CD8-positive, alpha-beta memory T cell (primary cell): ENCODE results near the gene RPL13A. TPM values are rescaled to one million over a fixed set of nuclear protein-coding genes. Genes with fewer than 3 reads are reported as not detected.

Source experiments
- CTCF ChIA-PET: fragments of 350-600 bp; sonication (Branson Sonifier 250); formaldehyde crosslinking; loops from one replicate; lab custom pipeline; 2021; ENCODE audit warnings: antibody characterized with exemption; lab: Charles Lee
- POLR2A ChIA-PET: fragments of 350-600 bp; sonication (Branson Sonifier 250); formaldehyde crosslinking; loops from one replicate; lab custom pipeline; 2021; ENCODE audit warnings: antibody characterized with exemption; lab: Charles Lee
- DNase-seq, 5 donors: peaks; one replicate each; pipeline versions ENCODE4 v3.0.0 to v3.0.0-alpha.2; 2020 to 2022; ENCODE audit warnings: mixed read lengths in 1 of 5
- H3K27ac ChIP-seq: one replicate; pipeline ENCODE4 v1.7.0; 2013; ENCODE audit warnings: low read depth, mild to moderate bottlenecking, low read length, moderate library complexity
- H3K27me3 ChIP-seq: 2 replicates; pipeline ENCODE4 v1.7.0; 2013; ENCODE audit warnings: low read length, mild to moderate bottlenecking; ENCODE audit not compliant: insufficient read depth, poor library complexity, severe bottlenecking
- H3K36me3 ChIP-seq: 2 replicates; pipeline ENCODE4 v1.7.0; 2013; ENCODE audit warnings: mild to moderate bottlenecking, low read length, moderate library complexity; ENCODE audit not compliant: insufficient read depth
- H3K4me1 ChIP-seq: 2 replicates; pipeline ENCODE4 v1.7.0; 2013; ENCODE audit warnings: mild to moderate bottlenecking, low read length, moderate library complexity; ENCODE audit not compliant: insufficient read depth
- H3K4me3 ChIP-seq: 2 replicates; pipeline ENCODE4 v1.7.0; 2013; ENCODE audit warnings: mild to moderate bottlenecking, low read length
- H3K9me3 ChIP-seq: 2 replicates; pipeline ENCODE4 v1.7.0; 2013; ENCODE audit warnings: mild to moderate bottlenecking, low read length
- H3K27ac Mint-ChIP-seq, 8 donors: one replicate each; pipeline ENCODE4 v1.8.0; 2020 to 2021; ENCODE audit warnings: mixed read lengths in 8 of 8, mild to moderate bottlenecking in 6 of 8, inconsistent platforms in 3 of 8, moderate library complexity in 3 of 8
- H3K27me3 Mint-ChIP-seq, 2 donors: one replicate each; pipeline ENCODE4 v1.8.0; 2020 to 2021; ENCODE audit warnings: mixed read lengths in 2 of 2, mild to moderate bottlenecking in 1 of 2, moderate library complexity in 1 of 2
- H3K36me3 Mint-ChIP-seq, 3 donors: one replicate each; pipeline ENCODE4 v1.8.0; 2020 to 2021; ENCODE audit warnings: mixed read lengths in 3 of 3, inconsistent platforms in 1 of 3, mild to moderate bottlenecking in 1 of 3
- H3K4me1 Mint-ChIP-seq, 3 donors: one replicate each; pipeline ENCODE4 v1.8.0; 2020 to 2021; ENCODE audit warnings: mixed read lengths in 3 of 3, inconsistent platforms in 1 of 3, mild to moderate bottlenecking in 1 of 3
- H3K4me3 Mint-ChIP-seq, 7 donors: one replicate each; pipeline ENCODE4 v1.8.0; 2020 to 2021; ENCODE audit warnings: mixed read lengths in 7 of 7, mild to moderate bottlenecking in 6 of 7, moderate library complexity in 4 of 7, inconsistent platforms in 2 of 7
- H3K9me3 Mint-ChIP-seq, 5 donors: one replicate each; pipeline ENCODE4 v1.8.0; 2020 to 2022; ENCODE audit warnings: mixed read lengths in 5 of 5, mild to moderate bottlenecking in 3 of 5, moderate library complexity in 2 of 5, inconsistent platforms in 1 of 5
- polyA plus RNA-seq: library from polyadenylated mRNA; unstranded; fragments of 300-500 nt; fragmentation: Illumina TruSeq; gene quantifications from one replicate; pipeline ENCODE4 v1.2.3, GENCODE V29; 2021
- total RNA-seq, 2 experiments: library from RNA; stranded (reverse); gene quantifications; one replicate each; pipeline ENCODE4 v1.2.3, GENCODE V29; 2021

RPL13A gene
- total and polyA plus RNA-seq, 3 experiments from 2014 or later, result 2,679 to 3,912 (median 3,865) TPM

- no peaks in the 10 kb centered on the region for H3K9me3 ChIP-seq
- no peaks in the 10 kb centered on the region for H3K27me3 ChIP-seq
- no peak for DNase-seq
- H3K4me3 ChIP-seq, result peak overlapping the region; percentile 95
- peaks cover 31% of the 10 kb centered on the region for H3K36me3 ChIP-seq
- H3K36me3 Mint-ChIP-seq, result peaks cover 14 to 56% (median 21%) of the 10 kb centered on the region in 3 donors
- peak overlapping the region; percentile 95 to 100 (median 100) for H3K4me3 Mint-ChIP-seq
- POLR2A ChIA-PET, result interaction anchor here (0.5 to 2.8 kb wide), 3 partner anchors 60 to 179 kb away, joined by 3 to 14 read pairs (median 10); partner anchors contain the start of gene PRMT1
- peak overlapping the region; percentile 88 to 99 (median 98) for H3K27ac Mint-ChIP-seq
- peaks cover 58 to 70% (median 67%) of the 10 kb centered on the region in 3 donors for H3K4me1 Mint-ChIP-seq
- CTCF ChIA-PET, result interaction anchor here (1.2 to 4.0 kb wide), 2 partner anchors 25 to 183 kb away, joined by 3 to 14 read pairs; partner anchors contain the start of gene FLT3LG
- peak overlapping the region; percentile 94 for H3K27ac ChIP-seq
- H3K4me1 ChIP-seq, result peaks cover 50% of the 10 kb centered on the region
- peaks cover 0 to 19% of the 10 kb centered on the region in 2 donors for H3K27me3 Mint-ChIP-seq
- peaks cover 0 to 11% (median 6%) of the 10 kb centered on the region in 5 donors for H3K9me3 Mint-ChIP-seq
These were observed 10.3 kb downstream of the RPL13A start for GRCh38 chr19:49497789-49498103.

GRCh38 chr19:49498475-49498874 lies 11.1 kb downstream of the RPL13A start:
- POLR2A ChIA-PET, result interaction anchor here (0.6 to 2.8 kb wide), 3 partner anchors 20 to 178 kb away, joined by 3 to 14 read pairs (median 4); partner anchors contain the start of genes BCL2L12, IRF3 and PRMT1

GRCh38 chr19:49499030-49499670 lies 11.7 kb downstream of the RPL13A start:
- Histone ChIP-seq H3K27me3 (no peaks in the 10 kb centered on the region), H3K4me3 (peak overlapping the region; percentile 95), H3K27ac (peak overlapping the region; percentile 94), H3K4me1 (peaks cover 50% of the 10 kb centered on the region), H3K36me3 (peaks cover 25% of the 10 kb centered on the region), H3K9me3 (no peaks in the 10 kb centered on the region)
- POLR2A ChIA-PET, result interaction anchor here (0.5 to 2.8 kb wide), 5 partner anchors 21 to 859 kb away, joined by 3 to 14 read pairs (median 7); partner anchors contain the start of genes BCL2L12, IRF3 and PRMT1
- CTCF ChIA-PET, result interaction anchor here (0.9 to 1.4 kb wide), 4 partner anchors 8 to 72 kb away, joined by 3 to 6 read pairs (median 3); no protein-coding TSS in a partner anchor
- H3K4me3 Mint-ChIP-seq, result peak overlapping the region; percentile 95 to 100 (median 100)
- H3K36me3 Mint-ChIP-seq, result peaks cover 10 to 47% (median 17%) of the 10 kb centered on the region in 3 donors
- peaks cover 0 to 12% of the 10 kb centered on the region in 2 donors for H3K27me3 Mint-ChIP-seq
- DNase-seq, result peak in 3 of 5 donors; percentile 30 to 48 (median 35)
- H3K27ac Mint-ChIP-seq, result peak overlapping the region; percentile 88 to 99 (median 98)
- H3K9me3 Mint-ChIP-seq, result peaks cover 0 to 2% (median 0%) of the 10 kb centered on the region in 5 donors
- H3K4me1 Mint-ChIP-seq, result peaks cover 55 to 67% (median 62%) of the 10 kb centered on the region in 3 donors

More at GRCh38 chr19:49498475-49498874, 11.1 kb downstream of the RPL13A start:
- Histone ChIP-seq H3K4me3 (peak overlapping the region; percentile 95), H3K27ac (peak overlapping the region; percentile 94), H3K4me1 (peaks cover 50% of the 10 kb centered on the region), H3K27me3 (no peaks in the 10 kb centered on the region), H3K36me3 (peaks cover 25% of the 10 kb centered on the region), H3K9me3 (no peaks in the 10 kb centered on the region)
- Mint-ChIP-seq H3K27me3 (peaks cover 0 to 13% of the 10 kb centered on the region in 2 donors), H3K4me3 (peak overlapping the region; percentile 95 to 100 (median 100)), H3K36me3 (peaks cover 10 to 49% (median 17%) of the 10 kb centered on the region in 3 donors), H3K27ac (peak overlapping the region; percentile 88 to 99 (median 98)), H3K9me3 (peaks cover 0 to 4% (median 1%) of the 10 kb centered on the region in 5 donors), H3K4me1 (peaks cover 58 to 70% (median 65%) of the 10 kb centered on the region in 3 donors)
- CTCF ChIA-PET, result interaction anchor here (0.8 to 1.4 kb wide), 2 partner anchors 25 to 72 kb away, joined by 3 to 6 read pairs; partner anchors contain the start of gene FLT3LG
- DNase-seq, result peak in 1 of 5 donors; percentile 11

- no peaks in the 10 kb centered on the region for H3K9me3 ChIP-seq
- no peak overlapping the region for H3K4me3 ChIP-seq
- Mint-ChIP-seq H3K9me3 (peaks cover 0 to 2% (median 0%) of the 10 kb centered on the region in 5 donors), H3K27me3 (peaks cover 0 to 10% of the 10 kb centered on the region in 2 donors), H3K27ac (peak overlapping the region; percentile 88 to 99 (median 96)), H3K4me1 (peaks cover 38 to 48% (median 44%) of the 10 kb centered on the region in 3 donors), H3K4me3 (peak overlapping the region in 6 of 7 donors; percentile 5 to 45 (median 24)), H3K36me3 (peaks cover 8 to 28% (median 13%) of the 10 kb centered on the region in 3 donors)
- CTCF ChIA-PET, result interaction anchor here (0.6 to 10.8 kb wide), 14 partner anchors 11 to 178 kb away, joined by 3 to 138 read pairs (median 4); partner anchors contain the start of genes RCN3 and RRAS
- peaks cover 17% of the 10 kb centered on the region for H3K36me3 ChIP-seq
- H3K27ac ChIP-seq, result no peak overlapping the region
- POLR2A ChIA-PET, result interaction anchor here (0.6 to 1.7 kb wide), 2 partner anchors 34 to 174 kb away, joined by 3 to 4 read pairs; partner anchors contain the start of gene PRMT1
- no peaks in the 10 kb centered on the region for H3K27me3 ChIP-seq
- peak in 3 of 5 donors; percentile 21 to 59 (median 59) for DNase-seq
- H3K4me1 ChIP-seq, result peaks cover 44% of the 10 kb centered on the region
These were observed 15.6 kb downstream of the RPL13A start for GRCh38 chr19:49502866-49503581.

- Histone ChIP-seq H3K36me3 (peaks cover 12% of the 10 kb centered on the region), H3K4me3 (no peak overlapping the region), H3K27ac (no peak overlapping the region), H3K4me1 (peaks cover 38% of the 10 kb centered on the region), H3K27me3 (no peaks in the 10 kb centered on the region), H3K9me3 (no peaks in the 10 kb centered on the region)
- Mint-ChIP-seq H3K4me1 (peaks cover 33 to 42% (median 39%) of the 10 kb centered on the region in 3 donors), H3K27me3 (peaks cover 0 to 10% of the 10 kb centered on the region in 2 donors), H3K36me3 (peaks cover 8 to 22% (median 12%) of the 10 kb centered on the region in 3 donors), H3K9me3 (peaks cover 0 to 2% (median 0%) of the 10 kb centered on the region in 5 donors), H3K27ac (peak overlapping the region in 5 of 8 donors; percentile 36 to 99 (median 97)), H3K4me3 (no peak overlapping the region)
- POLR2A ChIA-PET, result interaction anchor here (1.7 kb wide), 1 partner anchor 173 kb away, joined by 4 read pairs; the partner anchor contains the start of gene PRMT1
- CTCF ChIA-PET, result interaction anchor here (0.6 to 10.8 kb wide), 12 partner anchors 15 to 177 kb away, joined by 3 to 138 read pairs (median 4); partner anchors contain the start of genes RCN3 and RRAS
- DNase-seq, result no peak
These were observed 16.2 kb downstream of the RPL13A start for GRCh38 chr19:49503582-49503962.

GRCh38 chr19:49506575-49507105 lies 19.2 kb downstream of the RPL13A start:
- DNase-seq, result peak; percentile 65 to 86 (median 72)
- peak overlapping the region in 7 of 8 donors; percentile 24 to 87 (median 65) for H3K27ac Mint-ChIP-seq
- H3K4me3 ChIP-seq, result no peak overlapping the region
- ChIA-PET POLR2A (interaction anchor here (0.6 to 2.0 kb wide), 4 partner anchors 40 to 134 kb away, joined by 3 to 15 read pairs (median 4); partner anchors contain the start of gene RRAS), CTCF (interaction anchor here (0.7 to 10.8 kb wide), 17 partner anchors 9 to 281 kb away, joined by 3 to 138 read pairs (median 4); partner anchors contain the start of genes NOSIP and RCN3)
- H3K9me3 ChIP-seq, result no peaks in the 10 kb centered on the region
- no peak overlapping the region for H3K27ac ChIP-seq
- H3K4me3 Mint-ChIP-seq, result peak overlapping the region in 3 of 7 donors; percentile 14 to 55 (median 35)
- H3K9me3 Mint-ChIP-seq, result no peaks in the 10 kb centered on the region
- no peaks in the 10 kb centered on the region for H3K36me3 ChIP-seq
- H3K36me3 Mint-ChIP-seq, result peaks cover 0 to 1% (median 0%) of the 10 kb centered on the region in 3 donors
- H3K4me1 ChIP-seq, result peaks cover 32% of the 10 kb centered on the region
- H3K27me3 ChIP-seq, result no peaks in the 10 kb centered on the region
- peaks cover 25 to 31% (median 29%) of the 10 kb centered on the region in 3 donors for H3K4me1 Mint-ChIP-seq
- H3K27me3 Mint-ChIP-seq, result no peaks in the 10 kb centered on the region
